Measurements from ENCODE around the gene CERS3. TPM values are rescaled to one million over a fixed set of nuclear protein-coding genes. Genes with fewer than 3 reads are reported as not detected.

CERS3 gene
- total and polyA plus RNA-seq, 2 of the 4 experiments (the other 2 are of a cell fraction): not detected

DNA sequence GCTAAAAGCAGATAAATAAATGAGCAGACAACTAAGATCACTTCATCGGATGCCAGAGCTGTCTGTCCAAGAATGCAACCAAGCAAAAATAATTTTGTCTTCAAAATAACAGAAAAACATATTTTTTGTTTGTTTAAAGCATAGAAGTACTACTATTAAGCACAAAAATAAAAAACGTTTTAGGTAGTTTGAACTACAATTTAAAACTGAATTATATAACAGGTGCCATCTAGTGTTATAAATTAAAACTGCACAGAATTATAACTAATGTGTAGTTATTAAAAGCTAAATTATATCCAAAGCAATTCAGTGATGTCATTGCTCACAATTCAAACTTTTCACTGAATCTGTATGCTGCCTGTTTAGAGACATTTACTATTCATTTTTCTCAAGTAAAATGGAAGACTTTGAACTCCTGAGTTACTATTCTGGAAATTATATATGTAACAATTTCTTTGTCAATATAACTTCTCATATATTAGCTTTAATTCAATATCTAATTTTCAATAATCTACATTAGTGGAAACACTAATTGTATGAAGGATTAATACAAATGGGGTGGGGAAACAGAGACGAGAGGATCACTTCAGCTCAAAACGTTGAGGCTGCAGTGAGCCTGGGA, 43.7 kb upstream of the CERS3 start:
- TF ChIP-seq, protein P1, sequence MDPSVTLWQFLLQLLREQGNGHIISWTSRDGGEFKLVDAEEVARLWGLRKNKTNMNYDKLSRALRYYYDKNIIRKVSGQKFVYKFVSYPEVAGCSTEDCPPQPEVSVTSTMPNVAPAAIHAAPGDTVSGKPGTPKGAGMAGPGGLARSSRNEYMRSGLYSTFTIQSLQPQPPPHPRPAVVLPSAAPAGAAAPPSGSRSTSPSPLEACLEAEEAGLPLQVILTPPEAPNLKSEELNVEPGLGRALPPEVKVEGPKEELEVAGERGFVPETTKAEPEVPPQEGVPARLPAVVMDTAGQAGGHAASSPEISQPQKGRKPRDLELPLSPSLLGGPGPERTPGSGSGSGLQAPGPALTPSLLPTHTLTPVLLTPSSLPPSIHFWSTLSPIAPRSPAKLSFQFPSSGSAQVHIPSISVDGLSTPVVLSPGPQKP (IDR thresholded peaks at IDR 0.05; ENCODE audit: borderline replicate concordance, low read depth, low read length): no peak
- TF ChIP-seq, protein P2, sequence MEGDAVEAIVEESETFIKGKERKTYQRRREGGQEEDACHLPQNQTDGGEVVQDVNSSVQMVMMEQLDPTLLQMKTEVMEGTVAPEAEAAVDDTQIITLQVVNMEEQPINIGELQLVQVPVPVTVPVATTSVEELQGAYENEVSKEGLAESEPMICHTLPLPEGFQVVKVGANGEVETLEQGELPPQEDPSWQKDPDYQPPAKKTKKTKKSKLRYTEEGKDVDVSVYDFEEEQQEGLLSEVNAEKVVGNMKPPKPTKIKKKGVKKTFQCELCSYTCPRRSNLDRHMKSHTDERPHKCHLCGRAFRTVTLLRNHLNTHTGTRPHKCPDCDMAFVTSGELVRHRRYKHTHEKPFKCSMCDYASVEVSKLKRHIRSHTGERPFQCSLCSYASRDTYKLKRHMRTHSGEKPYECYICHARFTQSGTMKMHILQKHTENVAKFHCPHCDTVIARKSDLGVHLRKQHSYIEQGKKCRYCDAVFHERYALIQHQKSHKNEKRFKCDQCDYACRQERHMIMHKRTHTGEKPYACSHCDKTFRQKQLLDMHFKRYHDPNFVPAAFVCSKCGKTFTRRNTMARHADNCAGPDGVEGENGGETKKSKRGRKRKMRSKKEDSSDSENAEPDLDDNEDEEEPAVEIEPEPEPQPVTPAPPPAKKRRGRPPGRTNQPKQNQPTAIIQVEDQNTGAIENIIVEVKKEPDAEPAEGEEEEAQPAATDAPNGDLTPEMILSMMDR (conservative IDR thresholded peaks at IDR 0.05; ENCODE audit: low read depth, low read length): peak; percentile 39
- TF ChIP-seq RAD21 (IDR thresholded peaks at IDR 0.05; ENCODE audit: low read length) (peak; percentile 1; the same call in 1 of the 2 replicates), MAFK (IDR thresholded peaks at IDR 0.05; ENCODE audit: low read depth, low read length) (no peak), SMC3 (IDR thresholded peaks at IDR 0.05; ENCODE audit: low read depth, low read length) (peak; percentile 29; the same call in 1 of the 2 replicates)
- intact Hi-C loops (cut with micrococcal nuclease) (loop anchor here (1.0 to 2.0 kb wide), 2 partner anchors 222 to 644 kb away; no protein-coding TSS in a partner anchor), dilution Hi-C loops (cut with HindIII; ENCODE audit: low sequenced_read_pairs, unreplicated experiment) (no loop called here), in situ Hi-C loops (cut with MboI; ENCODE audit: low sequenced_read_pairs) (no loop called here)
- Histone ChIP-seq H2BK120ac (ENCODE audit: low read depth, low read length) (no peak overlapping the region), H3K79me1 (ENCODE audit: low read depth in 1 of 2, low read length in 2 of 2) (no peaks in the 10 kb centered on the region; a peak in 2 of 4 replicates), H2BK20ac (ENCODE audit: low read depth, low read length) (no peak overlapping the region), H3K27me3 (ENCODE audit: control insufficient read depth, insufficient read depth, low read length) (no peaks in the 10 kb centered on the region), H3K4me2 (ENCODE audit: low read depth, low read length) (no peak overlapping the region), H3K18ac (ENCODE audit: low read depth, low read length) (no peak overlapping the region), H3K14ac (replicated peaks; ENCODE audit: low read depth, low read length) (no peak overlapping the region), H3K9me1 (ENCODE audit: insufficient read depth, low read length) (no peaks in the 10 kb centered on the region), H2AFZ (replicated peaks; ENCODE audit: low read length, poor library complexity) (no peak overlapping the region), H3K9ac (ENCODE audit: low read depth, low read length) (no peak overlapping the region), H4K5ac (ENCODE audit: low read depth, low read length) (no peak overlapping the region), H3K27ac (ENCODE audit: insufficient read depth, low read length) (no peak overlapping the region), H3K4me1 (ENCODE audit: control insufficient read depth, insufficient read depth, low read length) (0 out of 2 replicates have a peak, but pooled peaks cover 2% of the 10 kb centered on the region), H3K36me3 (ENCODE audit: control insufficient read depth, insufficient read depth, low read length) (peaks cover 8% of the 10 kb centered on the region), H3K23ac (ENCODE audit: low read depth, low read length) (no peak overlapping the region), H4K91ac (ENCODE audit: insufficient read depth, low read depth, low read length) (no peak overlapping the region), H3K9me3 (ENCODE audit: control insufficient read depth, insufficient read depth, low read length) (no peaks in the 10 kb centered on the region), H2BK5ac (ENCODE audit: low read depth, low read length, poor library complexity, severe bottlenecking) (no peak overlapping the region), H2AK9ac (replicated peaks; ENCODE audit: low read depth, low read length, poor library complexity) (no peak overlapping the region), H3K4me3 (ENCODE audit: insufficient read depth, low read depth, low read length) (no peak overlapping the region), H3K56ac (ENCODE audit: extremely low read depth, insufficient read depth, low read length) (no peak overlapping the region), H3K4ac (ENCODE audit: low read depth, low read length) (no peak overlapping the region), H4K8ac (ENCODE audit: low read depth in 2 of 2, low read length in 2 of 2) (no peak overlapping the region), H2AK5ac (ENCODE audit: low read depth, low read length) (no peak overlapping the region), H2BK15ac (ENCODE audit: low read depth, low read length) (no peak overlapping the region), H4K20me1 (ENCODE audit: insufficient read depth, low read length) (no peaks in the 10 kb centered on the region)
- ChIA-PET POLR2A (ENCODE audit: unreplicated experiment) (no interaction called here), CTCF (interaction anchor here (0.5 to 1.4 kb wide), 4 partner anchors 13 to 1035 kb away, joined by 3 to 8 read pairs (median 4); no protein-coding TSS in a partner anchor)
- ATAC-seq (ENCODE audit: low read depth): peak; percentile 48
- DNase-seq: peak; percentile 23
- no TSS peak for BruUV-seq (replicated peaks)
- whole genome bisulfite sequencing, 2 experiments (ENCODE audit: extremely low coverage in 2 of 2, insufficient read length in 1 of 2): no CpG with 5 or more reads among the region's 4 CpGs
